GM21423 (cell line): ENCODE measurements around the gene COL4A4.
A peak's percentile ranks its signal among the peaks of the same experiment; 100 is the strongest.

Experiments used
- ATAC-seq: cut with Tn5 transposase; IDR thresholded peaks from one replicate; pipeline ENCODE4 v1.9.1; 2021; ENCODE audit warnings: mild to moderate bottlenecking, moderate library complexity; ENCODE audit not compliant: unreplicated experiment

The COL4A4 gene

GRCh38 chr2:226985583-226985946 is 178.4 kb downstream of the COL4A4 start:
- no peak for ATAC-seq

- peak; percentile 97 for ATAC-seq
Observed at GRCh38 chr2:226984750-226985582, 179.0 kb downstream of the COL4A4 start.

DNA sequence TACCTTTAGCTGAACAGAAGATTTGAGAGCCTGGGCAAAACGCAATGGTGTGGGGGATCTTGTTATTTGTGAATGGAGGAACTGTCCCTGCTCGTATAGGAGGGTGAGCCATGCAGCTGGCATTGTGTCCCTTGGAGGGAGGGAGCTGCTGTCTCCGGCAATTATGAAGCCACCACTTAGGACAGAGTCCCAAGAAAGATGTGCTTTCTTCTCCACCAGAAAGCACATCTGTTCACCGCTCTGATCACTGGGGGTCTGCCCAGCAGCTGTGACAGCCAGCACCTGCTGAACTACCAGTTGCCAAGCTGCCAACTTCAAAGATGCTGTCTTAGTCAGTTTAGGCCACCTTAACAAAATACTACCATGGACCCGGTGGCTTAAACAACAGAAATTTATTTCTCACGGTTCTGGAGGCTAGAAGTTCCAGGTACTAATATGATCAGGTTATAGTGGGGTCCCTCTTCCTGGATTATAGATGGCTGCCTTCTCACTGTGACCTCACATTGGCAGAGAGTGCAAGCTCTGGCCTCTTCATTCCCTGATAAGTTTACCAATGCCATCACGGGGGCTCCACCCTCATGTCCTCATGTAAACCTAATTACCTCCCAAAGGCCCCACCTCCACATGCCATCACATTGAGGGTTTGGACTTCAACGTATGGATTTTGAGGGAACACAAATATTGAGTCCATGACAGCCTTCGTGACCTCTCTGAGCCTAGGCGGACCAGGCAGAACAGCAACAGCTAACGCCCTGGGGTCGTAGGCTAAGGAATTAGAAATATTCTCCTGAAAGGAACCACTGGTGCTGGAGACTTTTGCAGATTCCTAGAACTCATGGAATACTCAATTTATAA is 179.9 kb downstream of the COL4A4 start:
- no peak for ATAC-seq

DNA sequence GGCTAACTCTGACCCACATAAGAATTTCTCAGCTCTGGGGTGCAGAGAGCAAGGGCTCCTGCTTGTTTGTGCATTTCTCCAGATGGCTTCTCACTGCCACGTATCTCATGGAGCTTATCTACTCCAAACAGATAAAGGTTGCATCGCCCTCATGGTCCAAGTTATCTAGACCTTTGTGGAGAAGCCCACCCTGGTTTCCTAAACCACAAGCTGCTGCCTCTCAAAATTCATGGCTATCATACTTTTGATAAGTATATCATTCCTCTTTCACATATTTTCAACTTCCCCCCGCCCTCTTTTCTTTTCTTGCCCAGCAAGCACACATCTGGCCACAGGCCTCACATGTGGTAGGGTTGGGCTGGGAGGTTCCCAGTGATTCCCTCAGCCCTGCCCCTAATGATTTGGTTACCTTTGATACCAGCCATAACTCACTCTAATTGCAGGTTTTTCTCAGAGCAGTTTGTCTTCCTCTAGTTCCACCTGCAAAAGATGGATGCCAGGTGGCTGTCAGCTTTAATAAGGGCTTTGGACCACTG is 182.1 kb downstream of the COL4A4 start:
- ATAC-seq: no peak

GRCh38 chr2:226979004-226979403 is 185.0 kb downstream of the COL4A4 start:
- no peak for ATAC-seq

- no peak for ATAC-seq
Observed at GRCh38 chr2:226978300-226978699, 185.7 kb downstream of the COL4A4 start.

DNA sequence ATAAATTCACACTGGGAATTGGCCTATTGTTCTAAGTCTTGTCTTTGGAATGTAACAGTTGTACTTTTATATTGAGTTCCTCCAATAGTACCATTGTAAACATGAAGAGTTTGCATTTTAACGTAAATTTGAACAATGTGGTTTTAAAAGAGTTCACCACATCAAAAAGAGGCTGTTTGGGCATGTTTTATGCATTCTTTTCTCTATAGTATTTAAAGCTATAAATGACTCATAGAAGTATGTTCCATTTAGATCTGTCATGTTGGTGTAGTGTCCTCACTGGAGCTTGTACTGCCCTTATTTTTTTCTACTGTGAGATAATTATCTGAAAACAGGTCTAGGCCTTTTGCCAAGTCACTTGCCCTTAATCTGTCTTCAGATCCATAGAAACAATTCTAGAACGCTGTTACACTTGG is 186.2 kb downstream of the COL4A4 start:
- no peak for ATAC-seq

DNA sequence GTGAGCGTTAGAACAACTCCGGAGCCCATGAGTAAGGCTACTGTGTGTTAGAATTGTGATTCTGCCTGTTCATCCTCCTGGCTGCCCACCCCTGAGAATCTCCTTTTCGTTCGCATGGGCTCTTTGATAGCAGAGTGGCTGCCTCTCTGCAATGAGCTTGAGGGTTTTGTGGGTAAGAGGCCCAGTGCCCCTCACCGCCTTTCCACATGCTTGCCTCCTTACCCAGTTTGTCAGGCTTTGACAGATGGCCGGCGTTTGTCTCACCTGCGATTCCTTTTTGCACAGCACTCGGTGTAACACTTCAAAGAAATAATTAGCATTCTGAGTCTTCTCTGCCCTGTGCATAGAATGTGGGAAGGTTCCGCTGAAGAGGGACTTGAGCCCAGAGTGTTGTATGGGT is 190.2 kb downstream of the COL4A4 start:
- no peak for ATAC-seq

- ATAC-seq: peak; percentile 44
Observed at GRCh38 chr2:226971770-226972169, 192.2 kb downstream of the COL4A4 start.

DNA sequence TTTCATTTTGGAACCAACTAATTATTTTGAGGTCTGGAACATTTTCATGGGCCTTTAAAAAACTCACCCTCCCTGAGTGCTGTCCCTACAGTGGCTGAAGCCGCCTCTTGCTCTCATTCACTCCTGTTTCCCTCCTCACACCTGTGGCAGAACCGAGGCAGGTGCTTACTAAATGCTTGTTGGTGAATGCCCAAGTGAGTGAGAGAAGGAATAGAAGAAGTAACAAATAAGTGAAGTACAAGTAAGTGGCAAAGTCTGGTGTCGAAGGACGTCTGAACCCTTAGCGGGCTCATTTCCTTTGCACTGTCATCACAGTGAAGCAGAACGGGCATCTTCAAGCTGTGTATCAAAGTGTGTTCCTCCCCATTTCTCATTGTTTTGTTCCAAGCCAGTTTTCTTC is 192.9 kb downstream of the COL4A4 start:
- peak; percentile 38 for ATAC-seq

DNA sequence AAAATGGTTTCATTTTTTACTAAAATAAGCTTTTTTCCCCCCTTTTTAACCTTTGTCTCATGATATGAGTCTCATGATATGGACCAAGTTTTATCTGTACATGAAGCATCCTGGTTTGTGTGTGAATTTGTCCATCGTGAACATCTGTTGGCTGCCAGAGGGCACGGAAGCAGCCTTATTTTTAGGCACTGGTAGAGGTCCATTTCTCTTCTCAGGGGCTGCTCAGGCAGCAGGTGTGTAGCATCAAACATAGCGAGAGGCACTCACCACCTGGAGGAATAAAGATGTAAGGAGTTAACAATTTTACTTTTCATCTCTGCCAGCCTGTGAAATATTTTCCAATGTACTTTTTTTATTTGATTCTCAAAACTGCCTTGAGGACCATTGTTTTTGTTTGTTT is 193.6 kb downstream of the COL4A4 start:
- ATAC-seq: peak; percentile 60

- no peak for ATAC-seq
Observed at GRCh38 chr2:226969417-226970080, 194.5 kb downstream of the COL4A4 start.

GRCh38 chr2:226965376-226965775 is 198.6 kb downstream of the COL4A4 start:
- no peak for ATAC-seq

GRCh38 chr2:226963528-226963927 is 200.5 kb downstream of the COL4A4 start:
- ATAC-seq: no peak

- no peak for ATAC-seq
Observed at GRCh38 chr2:226962176-226962773, 201.7 kb downstream of the COL4A4 start.

GRCh38 chr2:226959418-226959817 is 204.6 kb downstream of the COL4A4 start:
- no peak for ATAC-seq

DNA sequence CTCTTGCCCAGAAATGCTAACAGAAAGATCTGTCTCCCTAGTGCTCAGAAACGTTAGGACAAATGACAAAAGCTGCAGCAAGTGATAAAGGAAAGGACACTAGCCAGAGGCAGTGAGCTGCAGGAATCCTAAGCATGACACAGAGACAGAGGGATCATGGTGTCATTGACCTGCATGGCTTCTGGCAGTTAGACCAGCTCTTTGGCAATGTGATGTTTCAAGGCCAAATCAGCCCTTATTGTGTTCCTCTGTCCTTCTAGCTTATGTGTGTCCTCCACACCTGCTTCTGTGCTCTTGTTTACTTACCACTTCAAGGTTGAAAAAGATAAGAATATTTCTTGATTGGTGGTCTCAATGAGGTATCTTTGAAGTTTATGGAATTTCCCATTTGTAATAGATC is 207.3 kb downstream of the COL4A4 start:
- no peak for ATAC-seq

- ATAC-seq: no peak
Observed at GRCh38 chr2:226953826-226954225, 210.2 kb downstream of the COL4A4 start.

- ATAC-seq: no peak
Observed at GRCh38 chr2:226953206-226953605, 210.8 kb downstream of the COL4A4 start.
